ENCODE data around the gene ZMYND8.
"Not testable (repeated sequence)": the region's sequence is repeated elsewhere in the genome, so short reads cannot be mapped to it uniquely, and the experiment has no call there.

Gene ZMYND8

DNA sequence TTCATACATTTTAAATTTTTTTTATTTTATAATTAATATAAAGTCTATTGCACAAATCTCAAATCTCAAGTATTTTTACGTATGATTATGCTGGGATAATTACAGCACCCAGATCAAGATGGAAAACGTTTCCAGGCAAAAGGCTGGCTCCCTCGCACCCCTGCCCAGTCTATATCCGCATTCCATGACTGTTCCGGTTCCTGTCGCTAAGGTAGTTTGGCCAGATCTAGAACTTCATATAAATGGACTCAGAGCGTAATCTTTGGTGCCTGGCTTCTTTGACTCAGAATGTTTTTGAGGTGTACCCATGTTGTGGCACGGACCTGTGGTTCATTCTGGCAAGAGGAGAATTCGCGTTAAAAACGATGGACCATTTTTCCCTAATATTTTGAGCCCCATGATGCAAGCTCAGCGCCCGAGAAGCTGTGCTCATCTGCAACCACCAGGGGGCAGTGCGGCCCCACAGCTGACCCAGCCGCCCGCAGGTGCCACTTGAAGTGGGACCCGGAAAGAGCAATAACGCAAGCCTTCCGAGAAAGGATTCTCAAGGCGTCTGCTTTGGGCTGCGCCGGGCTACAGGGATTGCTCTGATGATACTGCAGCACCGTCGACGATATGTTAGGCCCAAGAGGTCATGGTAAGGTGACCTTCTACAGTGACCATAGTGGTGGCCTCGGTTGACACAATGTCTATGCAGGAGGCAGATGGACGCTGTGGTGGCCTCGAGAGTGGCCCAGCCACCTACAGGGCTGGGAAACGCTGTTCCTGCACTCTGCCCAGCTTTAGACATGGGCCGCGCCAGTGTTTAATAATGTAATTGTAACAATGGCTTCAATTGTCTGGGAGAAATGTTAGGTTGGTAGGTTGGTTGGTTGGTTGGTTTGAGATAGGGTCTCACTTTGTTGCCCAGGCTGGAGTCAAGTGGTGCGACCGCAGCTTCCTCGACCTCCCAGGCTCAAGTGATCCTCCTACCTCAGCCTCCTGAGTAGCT lies 160.1 kb downstream of the ZMYND8 start:
- DNase-seq: peak; percentile 78

GRCh38 chr20:47195573-47195972 lies 160.9 kb downstream of the ZMYND8 start:
- DNase-seq: no peak

DNA sequence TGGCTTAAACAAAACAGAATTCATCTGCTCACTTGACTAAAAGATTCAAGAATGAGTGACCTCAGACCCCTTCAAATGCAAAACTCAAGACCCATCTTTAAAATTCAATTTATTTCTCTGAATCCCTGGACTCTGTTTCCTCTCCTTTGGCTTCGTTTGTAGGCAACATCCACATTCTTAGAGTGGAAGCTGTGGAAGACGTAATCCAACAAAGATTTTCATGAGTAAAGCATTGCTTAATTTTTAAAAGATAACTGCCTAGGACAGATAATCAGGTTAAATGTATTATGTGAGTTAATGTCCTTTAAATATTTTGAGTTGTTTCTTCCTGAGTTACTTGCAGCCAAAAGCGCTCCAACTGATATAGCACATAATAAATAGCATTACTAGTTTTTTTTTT lies 164.5 kb downstream of the ZMYND8 start:
- DNase-seq: no peak

DNA sequence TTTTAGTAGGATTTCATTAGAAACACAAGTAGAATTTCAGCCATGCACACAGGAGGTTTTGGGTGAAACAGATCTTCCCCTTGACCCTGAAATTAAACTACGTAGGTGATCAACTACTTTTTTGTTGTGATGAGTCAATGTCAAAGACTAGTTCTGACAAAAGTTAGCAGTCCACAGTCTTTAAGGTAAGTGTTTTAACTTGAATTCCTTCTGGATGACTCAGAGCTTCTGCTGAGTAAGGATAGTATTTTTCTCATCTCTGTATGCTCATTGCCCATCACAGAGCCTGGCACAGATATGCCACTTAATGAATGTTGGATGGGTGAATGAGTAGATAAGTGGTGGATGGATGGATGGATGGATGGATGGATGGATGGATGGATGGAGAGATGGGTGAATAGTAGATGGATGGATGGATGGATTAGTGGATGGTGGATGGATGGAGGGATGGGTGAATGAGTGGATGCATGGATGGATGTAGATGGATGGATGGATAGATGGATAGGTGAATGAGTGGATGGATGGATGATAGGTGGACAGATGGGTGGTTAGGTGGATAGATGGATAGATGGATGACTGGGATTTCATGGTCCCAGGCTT lies 165.3 kb downstream of the ZMYND8 start:
- no peak for DNase-seq

DNA sequence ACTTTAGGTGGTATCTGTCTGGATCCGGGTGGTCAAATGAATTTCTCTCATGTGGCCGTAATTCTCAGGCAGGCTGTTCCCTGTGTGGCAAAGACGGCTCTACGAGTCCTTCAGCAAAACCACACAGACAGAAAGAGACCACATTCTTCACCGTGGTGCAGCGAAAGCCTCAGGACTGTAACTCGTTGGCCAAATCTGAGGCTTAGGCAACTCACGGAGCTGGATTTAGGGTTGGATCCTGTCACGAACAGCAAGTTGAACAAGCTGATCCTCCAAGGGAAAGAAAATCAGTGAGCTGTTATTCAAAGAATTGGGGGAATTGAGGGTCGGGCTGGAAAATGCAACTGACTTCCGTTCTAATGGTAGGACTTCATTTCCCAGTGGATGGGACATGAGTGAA lies 167.4 kb downstream of the ZMYND8 start:
- DNase-seq: no peak

DNA sequence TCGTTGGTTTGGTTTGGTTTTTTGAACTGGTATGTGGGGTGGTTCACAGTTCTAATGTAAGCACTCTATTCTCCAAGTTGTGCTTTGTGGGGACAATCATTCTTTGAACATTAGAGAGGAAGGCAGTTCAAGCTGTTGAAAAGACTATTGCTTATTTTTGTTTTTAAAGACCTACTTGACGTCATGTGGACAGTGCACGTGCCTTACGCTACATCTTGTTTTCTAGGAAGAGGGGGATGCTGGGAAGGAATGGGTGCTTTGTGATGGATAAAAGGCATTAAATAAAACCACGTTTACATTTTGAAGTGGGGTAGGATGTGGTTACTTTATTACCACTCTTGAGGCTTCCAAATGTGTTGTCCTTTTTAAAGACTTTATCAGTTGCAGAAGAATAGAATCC lies 168.0 kb downstream of the ZMYND8 start:
- DNase-seq: no peak

- peak; percentile 18 for DNase-seq
Measured at GRCh38 chr20:47187450-47188195, 168.9 kb downstream of the ZMYND8 start.

DNA sequence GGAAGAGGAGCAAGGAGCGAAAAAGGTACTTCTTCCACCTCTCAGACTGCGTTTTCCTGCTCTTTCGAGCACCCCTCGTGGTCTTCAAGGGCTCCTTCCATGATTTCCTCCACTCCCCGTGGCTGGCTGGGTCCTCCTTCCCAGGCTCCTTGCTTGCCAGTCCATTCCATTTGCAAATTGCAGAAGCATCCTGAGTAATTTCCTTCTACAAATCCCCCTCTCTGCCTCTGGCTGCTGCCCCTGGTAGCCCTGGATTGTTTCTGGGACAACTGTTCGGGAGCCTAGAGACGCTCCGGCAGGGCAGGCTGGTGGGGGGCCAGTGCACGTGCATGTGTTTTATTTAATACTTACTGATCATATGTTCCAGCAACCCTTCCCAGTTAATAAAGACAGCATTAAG lies 173.1 kb downstream of the ZMYND8 start:
- DNase-seq: no peak

GRCh38 chr20:47181056-47181862 lies 175.2 kb downstream of the ZMYND8 start:
- DNase-seq: no peak

DNA sequence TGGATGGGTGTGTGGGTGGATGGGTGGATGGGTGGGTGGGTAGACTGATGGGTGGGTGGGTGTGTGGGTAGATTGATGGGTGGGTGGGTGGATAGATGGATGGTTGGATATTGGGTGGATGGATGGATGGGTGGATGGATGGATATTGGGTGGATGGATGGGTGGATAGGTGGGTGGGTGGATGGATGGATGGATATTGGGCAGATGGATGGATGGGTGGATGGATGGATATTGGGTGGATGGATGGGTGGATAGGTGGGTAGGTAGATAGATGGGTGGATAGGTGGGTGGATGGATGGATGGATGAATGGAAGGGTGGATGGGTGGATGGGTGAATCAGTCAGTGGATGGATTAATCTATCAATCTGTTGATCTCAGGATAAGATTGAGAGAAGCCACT lies 177.2 kb downstream of the ZMYND8 start:
- DNase-seq: no peak

DNA sequence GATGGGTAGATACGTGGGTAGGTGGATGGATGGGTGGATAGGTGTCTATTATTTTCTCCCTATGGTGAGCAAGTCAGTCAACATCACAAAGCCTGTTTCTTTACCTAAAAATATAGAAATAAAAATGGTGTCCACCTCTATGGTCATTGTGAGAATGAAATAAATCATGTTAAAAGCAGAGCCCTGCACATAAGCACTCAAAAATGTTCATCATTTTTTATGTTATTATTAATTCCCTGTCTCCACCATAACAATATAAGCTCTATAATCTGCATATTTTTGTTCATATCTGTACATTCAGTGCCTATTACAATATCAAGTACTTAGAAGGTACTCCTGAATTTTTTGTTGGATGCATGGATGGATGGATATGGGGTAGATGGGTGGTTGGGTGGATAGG lies 177.6 kb downstream of the ZMYND8 start:
- no peak for DNase-seq

DNA sequence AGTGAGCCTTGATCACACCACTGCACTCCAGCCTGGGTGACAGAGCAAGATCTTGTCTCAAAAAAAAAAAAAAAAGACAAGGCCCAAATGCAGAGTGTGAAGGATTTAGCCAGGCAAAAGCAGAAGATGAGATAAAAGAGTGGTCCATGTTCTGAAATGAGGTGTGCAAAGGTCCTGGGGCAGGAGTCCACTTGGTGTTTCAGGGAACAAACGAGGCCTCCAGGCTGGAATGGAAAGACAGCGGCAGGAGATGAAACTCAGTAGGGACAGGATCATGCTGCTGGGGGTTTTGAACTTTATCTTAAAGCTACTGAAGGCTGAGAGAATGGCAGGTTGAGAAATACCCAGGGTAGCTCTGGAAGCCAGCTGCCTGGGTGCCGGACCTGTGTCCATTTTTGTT lies 178.2 kb downstream of the ZMYND8 start:
- no peak for DNase-seq

- not testable (repeated sequence) for DNase-seq
Measured at GRCh38 chr20:47176217-47176616, 180.3 kb downstream of the ZMYND8 start.

DNA sequence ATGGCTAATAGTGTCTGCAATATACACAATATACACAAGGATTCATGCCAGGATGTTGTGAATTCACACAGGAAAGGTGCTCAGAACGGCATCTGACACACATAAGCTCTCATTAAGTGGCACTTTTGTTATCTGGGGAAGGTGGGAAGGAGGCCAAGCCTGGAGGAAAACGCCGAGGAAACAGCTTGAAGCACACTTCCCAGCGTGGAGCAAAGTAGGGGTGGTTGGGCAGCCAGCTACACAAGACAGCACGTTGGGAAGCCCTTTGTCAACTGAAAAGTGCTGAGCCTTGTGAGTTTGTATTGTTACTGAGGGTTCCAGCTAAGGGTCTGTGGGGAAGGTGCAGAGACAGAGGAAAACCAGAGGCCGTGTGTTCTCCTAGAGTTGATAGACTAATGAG lies 181.0 kb downstream of the ZMYND8 start:
- DNase-seq: no peak

DNA sequence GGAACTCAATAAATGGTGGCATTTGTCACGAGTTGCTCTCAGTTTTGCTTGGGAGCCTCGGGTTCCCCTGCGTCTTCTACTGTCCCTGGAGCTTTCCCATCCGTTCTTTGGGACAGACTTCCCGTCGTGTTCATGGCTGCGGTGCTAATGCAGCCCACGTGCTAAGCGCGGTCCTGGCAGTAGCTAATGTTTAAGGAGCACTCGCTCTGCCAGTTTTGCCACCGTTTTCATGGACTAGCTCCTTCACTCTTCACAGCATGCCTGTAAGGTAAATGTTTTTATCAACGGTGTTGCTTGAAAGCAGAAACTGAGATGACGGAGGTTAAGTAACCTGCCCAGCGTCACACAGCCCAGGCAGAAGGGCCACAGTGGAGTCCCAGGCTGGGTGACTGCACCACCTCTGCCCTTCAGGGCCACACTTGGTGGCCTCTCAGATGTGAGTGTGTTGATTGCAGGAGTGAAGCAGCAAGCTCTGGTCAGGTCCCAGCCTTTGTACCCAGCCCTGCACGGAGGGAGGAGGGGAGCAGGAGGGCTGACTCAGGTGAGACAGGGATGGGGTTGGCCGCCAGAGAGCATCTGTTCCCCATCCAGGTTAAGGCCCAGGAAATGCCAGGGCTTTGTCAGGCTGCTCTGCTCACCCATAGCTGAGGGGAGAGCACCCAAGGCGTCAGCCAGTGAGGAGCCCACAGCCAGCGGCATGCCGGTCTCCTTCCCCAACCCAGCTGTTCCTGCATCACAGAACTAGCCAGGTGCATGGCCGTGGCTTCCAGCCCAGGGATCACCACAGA lies 181.8 kb downstream of the ZMYND8 start:
- DNase-seq: no peak

- no peak for DNase-seq
Measured at GRCh38 chr20:47173596-47174216, 182.8 kb downstream of the ZMYND8 start.

- DNase-seq: no peak
Measured at GRCh38 chr20:47172579-47172978, 183.9 kb downstream of the ZMYND8 start.

- no peak for DNase-seq
Measured at GRCh38 chr20:47167846-47168245, 188.7 kb downstream of the ZMYND8 start.

DNA sequence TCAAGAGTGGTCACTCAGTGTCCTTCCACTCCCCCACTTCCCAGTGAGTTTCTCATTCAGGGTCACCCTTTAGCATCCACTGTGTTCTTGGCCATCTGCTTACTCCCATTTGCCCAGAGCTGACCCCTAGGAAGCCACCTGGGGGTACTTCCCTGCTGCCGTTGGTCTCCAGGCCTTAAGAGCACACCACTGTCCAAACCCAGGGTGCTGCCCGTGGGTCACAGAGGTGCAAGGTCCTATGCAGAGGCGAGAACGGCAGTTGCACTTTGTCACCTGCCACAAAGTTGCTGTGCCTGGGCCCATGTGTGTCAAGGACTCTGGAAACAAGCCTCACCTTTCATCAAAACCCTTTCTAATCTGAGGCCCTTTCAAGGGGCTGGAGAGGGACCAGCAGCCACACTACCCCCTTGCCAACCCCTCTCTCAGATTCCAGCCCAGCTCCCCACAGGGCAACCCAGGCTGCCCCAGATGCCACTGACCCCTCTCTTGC lies 191.1 kb downstream of the ZMYND8 start:
- no peak for DNase-seq

DNA sequence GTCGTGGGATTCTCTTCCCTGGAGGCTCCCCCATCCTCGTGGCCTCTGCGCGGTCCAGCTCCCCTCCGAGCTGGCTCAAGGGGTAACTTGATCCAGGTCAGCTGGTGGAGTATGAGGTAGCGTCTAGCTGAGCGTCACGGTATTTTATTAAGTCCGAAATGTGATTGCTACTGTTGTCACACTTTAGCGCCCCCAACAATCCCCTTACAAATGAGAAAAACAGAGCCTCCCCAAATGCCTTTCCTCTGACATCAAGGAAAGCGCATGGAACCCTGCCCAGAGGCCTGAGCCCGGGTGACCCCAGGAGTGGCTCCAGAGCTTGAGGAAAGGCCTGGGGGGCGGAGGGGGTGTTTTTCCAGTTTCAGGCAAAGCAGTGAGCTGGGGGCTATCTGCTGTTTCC lies 192.4 kb downstream of the ZMYND8 start:
- no peak for DNase-seq

DNA sequence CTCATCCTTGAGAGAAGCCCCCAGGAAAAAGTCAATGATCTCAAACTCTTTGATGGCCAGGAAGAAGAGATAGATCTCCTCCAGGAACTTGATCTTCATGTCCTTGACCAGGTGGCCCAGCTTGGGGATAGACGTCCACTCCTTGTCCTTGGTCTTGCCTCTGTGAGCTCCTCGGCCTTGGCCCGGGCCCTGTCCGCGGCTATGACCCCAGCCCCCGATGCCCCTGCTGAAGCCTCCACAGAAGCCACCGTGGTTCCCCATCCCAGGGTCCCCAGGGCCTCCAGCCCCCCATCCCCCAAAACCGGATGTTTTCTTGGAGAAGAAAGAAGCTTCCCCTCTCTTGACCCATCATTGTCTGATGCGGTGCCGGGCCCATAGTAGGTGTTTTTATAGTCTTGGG lies 195.1 kb downstream of the ZMYND8 start:
- no peak for DNase-seq

Data from activated naive CD4-positive, alpha-beta T cell treated with Interleukin-2 at 50 U/mL for 16 hours (primary cell).